H9 (cell line): ENCODE measurements around the gene GTF2A2. TPM values are rescaled to one million over a fixed set of nuclear protein-coding genes. Genes with fewer than 3 reads are reported as not detected.

Source experiments
- DNase-seq: peaks from one replicate; pipeline ENCODE4 v3.0.0-alpha.2; 2017
- H2AFZ ChIP-seq: one replicate; pipeline ENCODE4 v1.6.1; 2013; ENCODE audit warnings: mild to moderate bottlenecking, low read length, control low read depth, moderate library complexity
- H2AK5ac ChIP-seq: 2 replicates; pipeline ENCODE4 v1.6.1; 2013; ENCODE audit warnings: low read length, control low read depth, mixed read lengths; ENCODE audit not compliant: insufficient read length
- H2BK120ac ChIP-seq: one replicate; pipeline ENCODE4 v1.6.1; 2013; ENCODE audit warnings: low read depth, mild to moderate bottlenecking, low read length, control low read depth, inconsistent platforms; ENCODE audit not compliant: poor library complexity, severe bottlenecking
- H2BK12ac ChIP-seq: 2 replicates; pipeline ENCODE4 v1.6.1; 2013; ENCODE audit warnings: low read length, control low read depth, mixed read lengths, low read depth; ENCODE audit not compliant: insufficient read length
- H2BK15ac ChIP-seq: 2 replicates; pipeline ENCODE4 v1.6.1; 2013; ENCODE audit warnings: low read depth, low read length, control low read depth
- H2BK20ac ChIP-seq: one replicate; pipeline ENCODE4 v1.6.1; 2013; ENCODE audit warnings: low read depth, mild to moderate bottlenecking, low read length, control low read depth, inconsistent platforms; ENCODE audit not compliant: poor library complexity, severe bottlenecking
- H2BK5ac ChIP-seq: 2 replicates; pipeline ENCODE4 v1.6.1; 2013; ENCODE audit warnings: low read length, control low read depth, mixed read lengths; ENCODE audit not compliant: insufficient read length
- H3K14ac ChIP-seq: 2 replicates; pipeline ENCODE4 v1.6.1; 2013; ENCODE audit warnings: low read length, control low read depth; ENCODE audit not compliant: insufficient read depth
- H3K18ac ChIP-seq: 2 replicates; pipeline ENCODE4 v1.6.1; 2013; ENCODE audit warnings: low read depth, mild to moderate bottlenecking, mixed read lengths, low read length, control low read depth; ENCODE audit not compliant: insufficient read length
- H3K23ac ChIP-seq: 2 replicates; pipeline ENCODE4 v1.6.1; 2013; ENCODE audit warnings: low read length, control low read depth, mixed read lengths, low read depth; ENCODE audit not compliant: insufficient read length
- H3K23me2 ChIP-seq: 2 replicates; pipeline ENCODE4 v1.6.1; 2013; ENCODE audit warnings: low read depth, mild to moderate bottlenecking, mixed read lengths, low read length, control low read depth; ENCODE audit not compliant: insufficient read length, poor library complexity, severe bottlenecking
- H3K27ac ChIP-seq: 2 replicates; pipeline ENCODE4 v1.5.1; 2013; ENCODE audit warnings: low read length, control low read depth, mixed read lengths, low read depth; ENCODE audit not compliant: insufficient read length
- H3K27me3 ChIP-seq: 2 replicates; pipeline ENCODE4 v1.6.1; 2013; ENCODE audit warnings: low read length, control low read depth, inconsistent platforms; ENCODE audit not compliant: insufficient read depth
- H3K4ac ChIP-seq: 2 replicates; pipeline ENCODE4 v1.6.1; 2013; ENCODE audit warnings: low read depth, mild to moderate bottlenecking, control low read depth, inconsistent platforms, low read length, moderate library complexity
- H3K4me1 ChIP-seq: 2 replicates; pipeline ENCODE4 v1.6.1; 2013; ENCODE audit warnings: low read length, control low read depth, inconsistent platforms; ENCODE audit not compliant: insufficient read depth
- H3K4me2 ChIP-seq: 2 replicates; pipeline ENCODE4 v1.6.1; 2013; ENCODE audit warnings: low read length, control low read depth, mixed read lengths; ENCODE audit not compliant: insufficient read length, insufficient read depth
- H3K56ac ChIP-seq: 2 replicates; pipeline ENCODE4 v1.6.1; 2013; ENCODE audit warnings: low read depth, mild to moderate bottlenecking, mixed read lengths, low read length, control low read depth; ENCODE audit not compliant: insufficient read length
- H3K79me1 ChIP-seq: 2 replicates; pipeline ENCODE4 v1.6.1; 2013; ENCODE audit warnings: low read depth, mild to moderate bottlenecking, moderate library complexity, low read length, control low read depth, inconsistent platforms; ENCODE audit not compliant: insufficient read depth, poor library complexity, severe bottlenecking
- H3K79me2 ChIP-seq: 2 replicates; pipeline ENCODE4 v1.6.1; 2013; ENCODE audit warnings: low read length, control low read depth, inconsistent platforms; ENCODE audit not compliant: insufficient read depth
- H3K9ac ChIP-seq: 2 replicates; pipeline ENCODE4 v1.6.1; 2013; ENCODE audit warnings: low read length, control low read depth, mixed read lengths; ENCODE audit not compliant: insufficient read length; ENCODE audit errors: extremely low read depth
- H3K9me3 ChIP-seq: one replicate; pipeline ENCODE4 v1.6.1; 2013; ENCODE audit warnings: low read depth, low read length, inconsistent platforms; ENCODE audit not compliant: control insufficient read depth
- H3T11ph ChIP-seq: one replicate; pipeline ENCODE4 v1.6.1; 2013; ENCODE audit warnings: mild to moderate bottlenecking, low read length, control low read depth, inconsistent platforms
- H4K20me1 ChIP-seq: one replicate; pipeline ENCODE4 v1.6.1; 2013; ENCODE audit not compliant: control insufficient read depth, insufficient read length, insufficient read depth
- H4K5ac ChIP-seq: 2 replicates; pipeline ENCODE4 v1.6.1; 2013; ENCODE audit warnings: low read depth, mild to moderate bottlenecking, mixed read lengths, low read length, control low read depth; ENCODE audit not compliant: insufficient read length
- H4K8ac ChIP-seq: replicated peaks from 2 replicates; pipeline ENCODE4 v1.6.1; 2013; ENCODE audit warnings: low read length, control low read depth, mixed read lengths, low read depth; ENCODE audit not compliant: insufficient read length
- H4K91ac ChIP-seq: 2 replicates; pipeline ENCODE4 v1.6.1; 2013; ENCODE audit warnings: low read depth, mild to moderate bottlenecking, moderate library complexity, mixed read lengths, low read length, control low read depth; ENCODE audit not compliant: insufficient read length
- H3K27ac Mint-ChIP-seq, 3 experiments: 2 replicates in 2 of 3; 3 replicates in 1 of 3; pipeline ENCODE4 v1.8.0; 2020 to 2021; ENCODE audit warnings: mixed read lengths in 3 of 3, mild to moderate bottlenecking in 1 of 3, moderate library complexity in 1 of 3
- H3K27me3 Mint-ChIP-seq: 2 replicates; pipeline ENCODE4 v1.8.0; 2021; ENCODE audit warnings: low read depth, mild to moderate bottlenecking, moderate library complexity, mixed read lengths
- H3K36me3 Mint-ChIP-seq, 3 experiments: 2 replicates in 2 of 3; 3 replicates in 1 of 3; pipeline ENCODE4 v1.8.0; 2020 to 2021; ENCODE audit warnings: low read depth in 3 of 3, mixed read lengths in 3 of 3; ENCODE audit not compliant: insufficient read depth in 1 of 3
- H3K4me1 Mint-ChIP-seq, 2 experiments: 2 replicates each; pipeline ENCODE4 v1.8.0; 2020; ENCODE audit warnings: mixed read lengths in 2 of 2
- H3K4me3 Mint-ChIP-seq, 2 experiments: 2 replicates in 1 of 2; 3 replicates in 1 of 2; pipeline ENCODE4 v1.8.0; 2020 to 2021; ENCODE audit warnings: mild to moderate bottlenecking in 2 of 2, mixed read lengths in 2 of 2, moderate library complexity in 1 of 2
- H3K9me3 Mint-ChIP-seq, 2 experiments: 2 replicates in 1 of 2; 3 replicates in 1 of 2; pipeline ENCODE4 v1.8.0; 2020; ENCODE audit warnings: mild to moderate bottlenecking in 2 of 2, mixed read lengths in 2 of 2, moderate library complexity in 1 of 2
- CTCF ChIP-seq: fragments of 200-600 bp; sonication (generic); conservative IDR thresholded peaks from 3 replicates; pipeline ENCODE4 v1.8.0; 2021; ENCODE audit warnings: antibody characterized with exemption, mild to moderate bottlenecking
- WGBS: extraction: QIAGEN DNeasy Blood & Tissue Kit; methylation state at CpG from one replicate; pipeline ENCODE4 v1.1.7; 2013; ENCODE audit warnings: missing lambda C conversion rate, low lambda C conversion rate, mixed read lengths; ENCODE audit not compliant: insufficient read length; ENCODE audit errors: extremely low coverage; 5-methylcytosine and 5-hydroxymethylcytosine counted together
- total RNA-seq: library from RNA; stranded (reverse); gene quantifications from 2 replicates; pipeline ENCODE4 v1.2.1, GENCODE V29; 2021

GTF2A2 gene
- total RNA-seq, 1 experiment from 2014 or later = 144 TPM

GRCh38 chr15:59701880-59702279, 44.6 kb upstream of the GTF2A2 start:
- H3K56ac ChIP-seq = no peak overlapping the region
- H3K9me3 ChIP-seq = no peaks in the 10 kb centered on the region
- H2BK5ac ChIP-seq = no peak overlapping the region
- no peak overlapping the region for H4K91ac ChIP-seq
- H4K5ac ChIP-seq = no peak overlapping the region
- no peaks in the 10 kb centered on the region for H3K79me2 ChIP-seq
- no peak overlapping the region for H2BK120ac ChIP-seq
- no peaks in the 10 kb centered on the region for H4K20me1 ChIP-seq
- H2BK12ac ChIP-seq = no peak overlapping the region
- Mint-ChIP-seq H3K36me3 (no peaks in the 10 kb centered on the region), H3K9me3 (no peaks in the 10 kb centered on the region), H3K27me3 (peaks cover 1% of the 10 kb centered on the region; the same call in 1 of the 2 replicates), H3K27ac (no peak overlapping the region), H3K4me3 (no peak overlapping the region), H3K4me1 (peaks cover 0 to 3% of the 10 kb centered on the region in 2 experiments; a peak in 1 of 4 replicates)
- no peak overlapping the region for H3K14ac ChIP-seq
- H3T11ph ChIP-seq = no peak overlapping the region
- H2BK20ac ChIP-seq = no peak overlapping the region
- no peak overlapping the region for H3K9ac ChIP-seq
- H4K8ac ChIP-seq = no peak overlapping the region
- no peaks in the 10 kb centered on the region for H3K27me3 ChIP-seq
- H2AK5ac ChIP-seq = no peak overlapping the region
- no peak for TF ChIP-seq CTCF
- no peak overlapping the region for H3K4me2 ChIP-seq
- no peak for DNase-seq
- no peak overlapping the region for H3K23ac ChIP-seq
- no peak overlapping the region for H3K18ac ChIP-seq
- no peak overlapping the region for H2AFZ ChIP-seq
- H2BK15ac ChIP-seq = no peak overlapping the region
- no peak overlapping the region for H3K27ac ChIP-seq
- no peaks in the 10 kb centered on the region for H3K79me1 ChIP-seq
- WGBS = no CpG with 5 or more reads among the region's 4 CpGs
- H3K23me2 ChIP-seq = no peaks in the 10 kb centered on the region
- no peak overlapping the region for H3K4ac ChIP-seq
- no peaks in the 10 kb centered on the region for H3K4me1 ChIP-seq
